Neural cell (in vitro differentiated cells): ENCODE results near the gene HAAO. TPM values are rescaled to one million over a fixed set of nuclear protein-coding genes. Genes with fewer than 3 reads are reported as not detected.

Source experiments
- H2AFZ ChIP-seq: fragments of 200-600, 300-800 bp; sonication (generic), shearing (Covaris generic); 2 replicates; pipeline ENCODE4 v1.6.0; 2014; ENCODE audit warnings: low read depth, mild to moderate bottlenecking, antibody characterized with exemption, low read length, moderate library complexity
- H3F3A ChIP-seq: fragments of 200-600 bp; shearing (Covaris generic); 2 replicates; pipeline ENCODE4 v1.6.1; 2016; ENCODE audit warnings: mild to moderate bottlenecking, moderate library complexity, mixed read lengths, antibody characterized with exemption, low read length; ENCODE audit not compliant: insufficient read depth, poor library complexity, severe bottlenecking
- H3K27ac ChIP-seq: fragments of 200-600, 300-800 bp; sonication (generic), shearing (Covaris generic); 2 replicates; pipeline ENCODE4 v1.5.1; 2014; ENCODE audit warnings: mild to moderate bottlenecking, low read length, moderate library complexity
- H3K27me3 ChIP-seq: fragments of 300-800, 200-600 bp; sonication (generic), shearing (Covaris generic); 2 replicates; pipeline ENCODE4 v1.6.0; 2014; ENCODE audit warnings: mild to moderate bottlenecking, low read depth, low read length, moderate library complexity; ENCODE audit not compliant: insufficient read depth
- H3K36me3 ChIP-seq: fragments of 300-800, 200-600 bp; sonication (generic), shearing (Covaris generic); 2 replicates; pipeline ENCODE4 v1.5.1; 2014; ENCODE audit warnings: mild to moderate bottlenecking, antibody characterized with exemption, low read length, moderate library complexity; ENCODE audit not compliant: insufficient read depth
- H3K4me2 ChIP-seq: fragments of 300-800, 200-600 bp; sonication (generic), shearing (Covaris generic); 2 replicates; pipeline ENCODE4 v1.6.0; 2014; ENCODE audit warnings: mild to moderate bottlenecking, low read length
- H3K4me3 ChIP-seq: fragments of 300-800, 200-600 bp; sonication (generic), shearing (Covaris generic); 2 replicates; pipeline ENCODE4 v1.5.1; 2014; ENCODE audit warnings: mild to moderate bottlenecking, low read length, moderate library complexity
- H3K79me2 ChIP-seq: fragments of 200-600 bp; shearing (Covaris generic); replicated peaks from 2 replicates; pipeline ENCODE4 v1.6.0; 2014; ENCODE audit warnings: mild to moderate bottlenecking, low read length, moderate library complexity; ENCODE audit not compliant: insufficient read depth
- H3K9ac ChIP-seq: fragments of 300-800, 200-600 bp; sonication (generic), shearing (Covaris generic); 2 replicates; pipeline ENCODE4 v1.6.1; 2016; ENCODE audit warnings: mild to moderate bottlenecking, low read length, mixed read lengths
- H3K9me2 ChIP-seq: fragments of 200-600 bp; shearing (Covaris generic); 2 replicates; pipeline ENCODE4 v1.6.1; 2016; ENCODE audit warnings: mild to moderate bottlenecking, low read length, mixed read lengths; ENCODE audit not compliant: insufficient read depth
- H3K9me3 ChIP-seq: fragments of 200-600, 300-800 bp; sonication (generic), shearing (Covaris generic); 2 replicates; pipeline ENCODE4 v1.6.1; 2016; ENCODE audit warnings: mild to moderate bottlenecking, mixed run types, low read length, moderate library complexity, mixed read lengths
- H4K20me1 ChIP-seq: fragments of 200-600 bp; shearing (Covaris generic); 2 replicates; pipeline ENCODE4 v1.6.1; 2016; ENCODE audit warnings: mild to moderate bottlenecking, mixed run types; ENCODE audit not compliant: insufficient read depth
- CTCF ChIP-seq: fragments of 450-650 bp; IDR thresholded peaks from 2 replicates; pipeline ENCODE4 v1.5.1; 2014; ENCODE audit warnings: antibody characterized with exemption, mild to moderate bottlenecking, moderate library complexity; ENCODE audit not compliant: poor library complexity, severe bottlenecking
- EP300 ChIP-seq: fragments of 450-650 bp; conservative IDR thresholded peaks from 2 replicates; pipeline ENCODE4 v1.6.1; 2014; ENCODE audit warnings: antibody characterized with exemption, mild to moderate bottlenecking, moderate library complexity; ENCODE audit not compliant: poor library complexity, severe bottlenecking
- EZH2 ChIP-seq: fragments of 200-600, 300-800 bp; shearing (Covaris generic), sonication (generic); IDR thresholded peaks from 2 replicates; pipeline ENCODE4 v1.6.1; 2014; ENCODE audit warnings: antibody characterized with exemption, low read length, borderline replicate concordance, mild to moderate bottlenecking; ENCODE audit not compliant: insufficient read depth, poor library complexity, severe bottlenecking
- MXI1 ChIP-seq: fragments of 450-650 bp; conservative IDR thresholded peaks from 2 replicates; pipeline ENCODE4 v1.6.1; 2014; ENCODE audit warnings: antibody characterized with exemption, mild to moderate bottlenecking; ENCODE audit not compliant: poor library complexity, severe bottlenecking
- POLR2AphosphoS5 ChIP-seq: IDR thresholded peaks from 2 replicates; pipeline ENCODE4 v1.6.1; 2012
- RAD21 ChIP-seq: fragments of 450-650 bp; conservative IDR thresholded peaks from 2 replicates; pipeline ENCODE4 v1.6.1; 2014; ENCODE audit warnings: antibody characterized with exemption, mild to moderate bottlenecking, moderate library complexity
- REST ChIP-seq: IDR thresholded peaks from 2 replicates; pipeline ENCODE4 v1.6.1; 2012; ENCODE audit warnings: borderline replicate concordance
- SMC3 ChIP-seq: fragments of 450-650 bp; conservative IDR thresholded peaks from 2 replicates; pipeline ENCODE4 v1.6.1; 2014; ENCODE audit warnings: antibody characterized with exemption, mild to moderate bottlenecking, moderate library complexity; ENCODE audit not compliant: poor library complexity
- TAF1 ChIP-seq: IDR thresholded peaks from 2 replicates; pipeline ENCODE4 v1.6.1; 2012; ENCODE audit warnings: low read depth
- polyA plus RNA-seq: library from polyadenylated mRNA; depleted of rRNA; stranded (reverse); fragments of >200 nt; gene quantifications from 2 replicates; pipeline ENCODE4 v1.2.3, GENCODE V29; 2014

HAAO gene
- polyA plus RNA-seq, 1 donor from 2014 or later: not detected

DNA sequence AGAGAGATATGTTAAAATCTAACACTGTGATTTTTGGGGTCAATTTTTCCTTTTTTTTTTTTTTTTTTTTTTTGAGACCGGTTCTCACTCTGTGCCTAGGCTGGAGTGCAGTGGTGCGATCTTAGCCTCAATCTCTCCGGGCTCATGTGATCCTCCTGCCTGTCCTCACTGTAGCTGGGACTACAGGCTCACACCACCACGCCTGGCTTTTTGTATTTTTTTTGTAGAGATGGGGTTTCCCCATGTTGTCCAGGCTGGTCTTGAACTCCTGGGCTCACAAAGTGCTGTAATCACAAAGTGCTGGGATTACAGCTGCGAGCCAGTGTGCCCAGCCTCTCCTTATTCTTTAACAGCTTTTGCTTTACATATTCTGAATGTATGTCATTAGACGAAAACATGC is 2.9 kb upstream of the HAAO start:
- Histone ChIP-seq H3K4me3 (no peak overlapping the region), H3K4me2 (no peak overlapping the region), H4K20me1 (no peaks in the 10 kb centered on the region), H3K9me2 (no peaks in the 10 kb centered on the region), H3K36me3 (no peaks in the 10 kb centered on the region), H3K79me2 (no peaks in the 10 kb centered on the region), H3K27ac (no peak overlapping the region), H3F3A (no peaks in the 10 kb centered on the region), H2AFZ (no peak overlapping the region), H3K9me3 (no peaks in the 10 kb centered on the region), H3K9ac (no peak overlapping the region), H3K27me3 (peaks cover 32% of the 10 kb centered on the region)
- TF ChIP-seq POLR2AphosphoS5 (no peak), EZH2 (no peak), TAF1 (no peak), CTCF (no peak), EP300 (no peak), SMC3 (no peak), REST (no peak), RAD21 (no peak), MXI1 (no peak)

DNA sequence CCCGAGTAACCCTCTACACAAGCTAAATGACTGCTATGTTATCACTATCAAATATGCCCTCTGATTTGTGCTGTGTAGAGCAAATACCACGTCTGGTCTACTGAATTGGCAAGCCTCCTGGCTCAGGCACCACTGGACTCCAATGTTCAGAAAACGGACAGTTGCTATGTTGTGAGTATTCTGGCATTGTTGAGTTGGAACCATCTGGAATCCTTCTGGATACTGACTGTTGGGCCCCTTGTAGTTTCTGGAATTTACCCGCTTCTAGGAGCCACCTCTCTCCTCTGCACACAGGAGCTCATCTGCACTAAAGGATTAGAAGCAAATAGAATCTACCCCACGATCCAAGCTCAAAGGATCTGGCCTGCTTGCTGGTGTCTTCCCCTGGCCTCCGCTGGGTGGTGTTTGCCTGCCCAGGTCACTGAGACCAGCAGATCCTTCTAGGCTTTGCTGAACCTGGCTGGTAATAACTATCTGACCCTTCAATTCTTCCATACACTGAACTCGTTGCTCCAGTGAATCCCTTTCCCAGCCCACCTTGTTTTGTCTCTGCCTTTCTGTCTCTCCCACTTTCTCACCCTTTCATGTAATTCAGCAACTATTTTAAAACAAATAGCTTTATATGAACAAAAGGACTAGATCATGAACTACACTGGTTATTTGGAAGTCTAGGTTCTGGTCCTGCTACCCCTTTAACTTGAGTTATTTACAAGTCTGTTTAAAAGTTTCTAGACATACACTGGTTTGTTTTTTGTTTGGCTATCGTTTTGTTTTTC is 2.1 kb upstream of the HAAO start:
- Histone ChIP-seq H3K9ac (no peak overlapping the region), H3K27me3 (peaks cover 32% of the 10 kb centered on the region), H3K9me3 (no peaks in the 10 kb centered on the region), H4K20me1 (no peaks in the 10 kb centered on the region), H3K4me2 (no peak overlapping the region), H3K36me3 (no peaks in the 10 kb centered on the region), H2AFZ (no peak overlapping the region), H3K4me3 (no peak overlapping the region), H3F3A (no peaks in the 10 kb centered on the region), H3K79me2 (no peaks in the 10 kb centered on the region), H3K9me2 (no peaks in the 10 kb centered on the region), H3K27ac (no peak overlapping the region)
- TF ChIP-seq TAF1 (no peak), MXI1 (no peak), REST (no peak), EZH2 (no peak), SMC3 (no peak), RAD21 (no peak), EP300 (no peak), CTCF (no peak), POLR2AphosphoS5 (no peak)
